WTC11 (cell line): ENCODE results near the gene SHISA6. TPM values are rescaled to one million over a fixed set of nuclear protein-coding genes. Genes with fewer than 3 reads are reported as not detected.

Experiments
- ATAC-seq: fragments of 200-7000 bp; cut with Tn5 transposase; 2 replicates; pipeline ENCODE4 v1.10.0; 2021; ENCODE audit warnings: mild to moderate bottlenecking, moderate library complexity
- CTCF ChIA-PET: fragments of 300-600 bp; sonication (Branson Sonifier 250); formaldehyde crosslinking; loops from one replicate; lab custom pipeline; 2021; ENCODE audit warnings: antibody characterized with exemption; lab: Charles Lee
- POLR2A ChIA-PET: fragments of 350-600 bp; sonication (Branson Sonifier 250); formaldehyde crosslinking; loops from one replicate; lab custom pipeline; 2021; ENCODE audit warnings: antibody characterized with exemption; lab: Charles Lee
- DNase-seq: peaks from one replicate; pipeline ENCODE4 v3.0.0; 2021; ENCODE audit warnings: low spot score
- H3K27ac Mint-ChIP-seq: 2 replicates; pipeline ENCODE4 v1.8.0; 2021; ENCODE audit warnings: mixed read lengths
- H3K27me3 Mint-ChIP-seq: 2 replicates; pipeline ENCODE4 v1.8.0; 2021; ENCODE audit warnings: low read depth, mild to moderate bottlenecking, moderate library complexity, mixed read lengths
- H3K36me3 Mint-ChIP-seq: 2 replicates; pipeline ENCODE4 v1.8.0; 2021; ENCODE audit warnings: mixed read lengths
- H3K4me1 Mint-ChIP-seq: 2 replicates; pipeline ENCODE4 v1.8.0; 2022; ENCODE audit warnings: mixed read lengths
- H3K4me3 Mint-ChIP-seq: 2 replicates; pipeline ENCODE4 v1.8.0; 2021; ENCODE audit warnings: mild to moderate bottlenecking, moderate library complexity, mixed read lengths
- H3K9me3 Mint-ChIP-seq: 2 replicates; pipeline ENCODE4 v1.8.0; 2021; ENCODE audit warnings: mixed read lengths
- AFF4 ChIP-seq: sonication (generic); formaldehyde crosslinking; IDR thresholded peaks from 2 replicates; pipeline ENCODE4 v1.8.1; 2023; ENCODE audit warnings: mild to moderate bottlenecking, missing genetic modification reagents, borderline replicate concordance
- CBFB ChIP-seq: sonication (generic); formaldehyde crosslinking; IDR thresholded peaks from 2 replicates; pipeline ENCODE4 v1.8.1; 2022; ENCODE audit warnings: mild to moderate bottlenecking, low read depth, missing genetic modification reagents
- E2F4 ChIP-seq: sonication (generic); formaldehyde crosslinking; IDR thresholded peaks from 2 replicates; pipeline ENCODE4 v1.8.1; 2022; ENCODE audit warnings: low read depth, mild to moderate bottlenecking, moderate library complexity, missing genetic modification reagents, borderline replicate concordance
- ESRRA ChIP-seq: sonication (generic); formaldehyde crosslinking; IDR thresholded peaks from 2 replicates; pipeline ENCODE4 v1.8.1; 2022; ENCODE audit warnings: mild to moderate bottlenecking, missing genetic modification reagents, borderline replicate concordance
- ETV6 ChIP-seq: sonication (generic); formaldehyde crosslinking; IDR thresholded peaks from 2 replicates; pipeline ENCODE4 v1.8.1; 2022; ENCODE audit warnings: mild to moderate bottlenecking, missing genetic modification reagents
- OVOL2 ChIP-seq: fragments of 250-450 bp; sonication (Bioruptor Pico); IDR thresholded peaks from 2 replicates; pipeline ENCODE4 v1.9.0; 2021; ENCODE audit warnings: mild to moderate bottlenecking, borderline replicate concordance
- PRDM15 ChIP-seq: sonication (generic); formaldehyde crosslinking; IDR thresholded peaks from 2 replicates; pipeline ENCODE4 v1.8.0; 2022; ENCODE audit warnings: missing genetic modification reagents
- SP1 ChIP-seq: sonication (generic); formaldehyde crosslinking; conservative IDR thresholded peaks from 2 replicates; pipeline ENCODE4 v1.8.1; 2022; ENCODE audit warnings: missing genetic modification reagents
- TEAD4 ChIP-seq: sonication (generic); formaldehyde crosslinking; IDR thresholded peaks from 2 replicates; pipeline ENCODE4 v1.8.0; 2022; ENCODE audit warnings: mild to moderate bottlenecking, missing genetic modification reagents
- ZNF396 ChIP-seq: fragments of 250-450 bp; sonication (Bioruptor Pico); IDR thresholded peaks from 2 replicates; pipeline ENCODE4 v1.8.0; 2021; ENCODE audit warnings: mild to moderate bottlenecking, moderate library complexity, borderline replicate concordance
- ZNF423 ChIP-seq: fragments of 250-450 bp; sonication (Bioruptor Pico); IDR thresholded peaks from 2 replicates; pipeline ENCODE4 v2.1.2; 2022; ENCODE audit warnings: mild to moderate bottlenecking, moderate library complexity
- ZNF532 ChIP-seq: fragments of 250-450 bp; sonication (Bioruptor Pico); IDR thresholded peaks from 2 replicates; pipeline ENCODE4 v1.9.0; 2021; ENCODE audit warnings: mild to moderate bottlenecking, borderline replicate concordance
- total RNA-seq: library from RNA; stranded (reverse); gene quantifications from 3 replicates; pipeline ENCODE4 v1.2.3, GENCODE V29; 2021

The SHISA6 gene
- total RNA-seq, 1 experiment from 2014 or later = 1.1 TPM

- ChIA-PET POLR2A (no interaction called here), CTCF (no interaction called here)
- peaks cover 34% of the 10 kb centered on the region for H3K27me3 Mint-ChIP-seq
- peaks cover 83% of the 10 kb centered on the region for H3K9me3 Mint-ChIP-seq
- no peak overlapping the region for H3K27ac Mint-ChIP-seq
- peaks cover 5% of the 10 kb centered on the region; the same call in 1 of the 2 replicates for H3K4me1 Mint-ChIP-seq
- H3K4me3 Mint-ChIP-seq = no peak overlapping the region
- DNase-seq (no peak), ATAC-seq (no peak)
- TF ChIP-seq TEAD4 (CRISPR knock-in tag) = no peak
- no peak for TF ChIP-seq CBFB (CRISPR knock-in tag)
- TF ChIP-seq E2F4 (CRISPR knock-in tag) = no peak
- TF ChIP-seq OVOL2 (CRISPR knock-in tag) = no peak
- TF ChIP-seq ZNF423 (CRISPR knock-in tag) = no peak
- H3K36me3 Mint-ChIP-seq = peaks cover 60% of the 10 kb centered on the region
Measured at GRCh38 chr17:11205659-11206058, 35.4 kb upstream of the SHISA6 start.

GRCh38 chr17:11209906-11210305, 31.1 kb upstream of the SHISA6 start:
- DNase-seq (no peak), ATAC-seq (no peak)
- peaks cover 5% of the 10 kb centered on the region; the same call in 1 of the 2 replicates for H3K4me1 Mint-ChIP-seq
- H3K27ac Mint-ChIP-seq = no peak overlapping the region
- no peak overlapping the region for H3K4me3 Mint-ChIP-seq
- POLR2A ChIA-PET = no interaction called here
- peaks cover 95% of the 10 kb centered on the region for H3K9me3 Mint-ChIP-seq
- no peak for TF ChIP-seq SP1 (CRISPR knock-in tag)
- no peak for TF ChIP-seq ZNF396
- TF ChIP-seq ETV6 (CRISPR knock-in tag) = no peak
- TF ChIP-seq ZNF532 = no peak
- TF ChIP-seq ZNF423 (CRISPR knock-in tag) = no peak
- peaks cover 52% of the 10 kb centered on the region for H3K27me3 Mint-ChIP-seq
- H3K36me3 Mint-ChIP-seq = peaks cover 80% of the 10 kb centered on the region
- CTCF ChIA-PET = no interaction called here

GRCh38 chr17:11212792-11213191, 28.2 kb upstream of the SHISA6 start:
- Mint-ChIP-seq H3K27me3 (peaks cover 65% of the 10 kb centered on the region), H3K27ac (no peak overlapping the region), H3K36me3 (peaks cover 85% of the 10 kb centered on the region), H3K4me3 (no peak overlapping the region), H3K4me1 (peaks cover 5% of the 10 kb centered on the region; the same call in 1 of the 2 replicates), H3K9me3 (peaks cover 98% of the 10 kb centered on the region)
- ChIA-PET POLR2A (no interaction called here), CTCF (no interaction called here)
- DNase-seq (no peak), ATAC-seq (no peak)
- TF ChIP-seq ZNF532 (no peak), AFF4 (CRISPR knock-in tag) (no peak), PRDM15 (CRISPR knock-in tag) (no peak), ESRRA (CRISPR knock-in tag) (no peak)
